Nephron (organoid): ENCODE results near the gene ASPDH.

Experiments
- H3K27ac Mint-ChIP-seq, 3 experiments: 2 replicates each; pipeline ENCODE4 v1.8.0; 2020; ENCODE audit warnings: mixed read lengths in 3 of 3, mild to moderate bottlenecking in 2 of 3, moderate library complexity in 1 of 3
- H3K27me3 Mint-ChIP-seq: 2 replicates; pipeline ENCODE4 v1.8.0; 2021; ENCODE audit warnings: low read depth, mild to moderate bottlenecking, moderate library complexity, mixed read lengths
- H3K36me3 Mint-ChIP-seq: 2 replicates; pipeline ENCODE4 v1.8.0; 2020; ENCODE audit warnings: low read depth, mixed read lengths
- H3K4me1 Mint-ChIP-seq: 2 replicates; pipeline ENCODE4 v1.8.0; 2020; ENCODE audit warnings: mixed read lengths
- H3K4me3 Mint-ChIP-seq, 3 experiments: 2 replicates each; pipeline ENCODE4 v1.8.0; 2020; ENCODE audit warnings: mild to moderate bottlenecking in 3 of 3, mixed read lengths in 3 of 3, moderate library complexity in 2 of 3
- H3K9me3 Mint-ChIP-seq: 2 replicates; pipeline ENCODE4 v1.8.0; 2020; ENCODE audit warnings: mixed read lengths
- TF ChIP-seq, protein P1 (sequence below), 3 experiments: fragments of 200-600 bp; sonication (generic); IDR thresholded peaks; one replicate each; pipeline ENCODE4 v1.5.0; 2021; ENCODE audit warnings: antibody characterized with exemption in 3 of 3; ENCODE audit not compliant: unreplicated experiment in 3 of 3

The ASPDH gene

GRCh38 chr19:50501568-50502475 is 11.9 kb downstream of the ASPDH start:
- H3K27me3 Mint-ChIP-seq: peaks cover 4% of the 10 kb centered on the region
- H3K4me1 Mint-ChIP-seq: peaks cover 4% of the 10 kb centered on the region
- TF ChIP-seq, protein P1, sequence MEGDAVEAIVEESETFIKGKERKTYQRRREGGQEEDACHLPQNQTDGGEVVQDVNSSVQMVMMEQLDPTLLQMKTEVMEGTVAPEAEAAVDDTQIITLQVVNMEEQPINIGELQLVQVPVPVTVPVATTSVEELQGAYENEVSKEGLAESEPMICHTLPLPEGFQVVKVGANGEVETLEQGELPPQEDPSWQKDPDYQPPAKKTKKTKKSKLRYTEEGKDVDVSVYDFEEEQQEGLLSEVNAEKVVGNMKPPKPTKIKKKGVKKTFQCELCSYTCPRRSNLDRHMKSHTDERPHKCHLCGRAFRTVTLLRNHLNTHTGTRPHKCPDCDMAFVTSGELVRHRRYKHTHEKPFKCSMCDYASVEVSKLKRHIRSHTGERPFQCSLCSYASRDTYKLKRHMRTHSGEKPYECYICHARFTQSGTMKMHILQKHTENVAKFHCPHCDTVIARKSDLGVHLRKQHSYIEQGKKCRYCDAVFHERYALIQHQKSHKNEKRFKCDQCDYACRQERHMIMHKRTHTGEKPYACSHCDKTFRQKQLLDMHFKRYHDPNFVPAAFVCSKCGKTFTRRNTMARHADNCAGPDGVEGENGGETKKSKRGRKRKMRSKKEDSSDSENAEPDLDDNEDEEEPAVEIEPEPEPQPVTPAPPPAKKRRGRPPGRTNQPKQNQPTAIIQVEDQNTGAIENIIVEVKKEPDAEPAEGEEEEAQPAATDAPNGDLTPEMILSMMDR (IDR thresholded peaks at IDR 0.05; ENCODE audit: unreplicated experiment in 3 of 3): no peak
- H3K27ac Mint-ChIP-seq: peak overlapping the region in 2 of 3 experiments; percentile 59 to 80
- peak overlapping the region; percentile 37 to 85 (median 80) for H3K4me3 Mint-ChIP-seq
- no peaks in the 10 kb centered on the region for H3K36me3 Mint-ChIP-seq
- H3K9me3 Mint-ChIP-seq: no peaks in the 10 kb centered on the region

DNA sequence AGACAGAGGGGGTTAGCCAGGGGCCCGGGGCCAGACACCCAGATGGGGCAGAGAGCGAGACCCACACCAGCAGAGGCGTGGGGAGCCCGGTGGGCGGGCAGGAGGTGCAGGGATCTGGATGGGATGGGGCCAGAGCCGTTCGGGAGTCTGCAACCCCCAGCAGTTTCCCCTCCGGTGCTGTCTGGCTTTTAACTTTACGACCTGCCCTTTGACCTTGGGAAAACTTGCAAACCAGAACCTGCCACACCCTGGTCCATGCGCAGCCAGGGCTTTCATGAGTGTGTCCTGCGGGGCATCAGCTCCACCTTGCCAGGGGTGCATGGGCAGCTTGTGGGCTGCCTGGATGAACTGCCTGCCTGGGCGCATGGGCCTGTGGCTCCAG is 12.5 kb downstream of the ASPDH start:
- TF ChIP-seq, protein P1 (IDR thresholded peaks at IDR 0.05; ENCODE audit: unreplicated experiment in 3 of 3): no peak
- H3K4me3 Mint-ChIP-seq: peak overlapping the region; percentile 20 to 85 (median 67)

DNA sequence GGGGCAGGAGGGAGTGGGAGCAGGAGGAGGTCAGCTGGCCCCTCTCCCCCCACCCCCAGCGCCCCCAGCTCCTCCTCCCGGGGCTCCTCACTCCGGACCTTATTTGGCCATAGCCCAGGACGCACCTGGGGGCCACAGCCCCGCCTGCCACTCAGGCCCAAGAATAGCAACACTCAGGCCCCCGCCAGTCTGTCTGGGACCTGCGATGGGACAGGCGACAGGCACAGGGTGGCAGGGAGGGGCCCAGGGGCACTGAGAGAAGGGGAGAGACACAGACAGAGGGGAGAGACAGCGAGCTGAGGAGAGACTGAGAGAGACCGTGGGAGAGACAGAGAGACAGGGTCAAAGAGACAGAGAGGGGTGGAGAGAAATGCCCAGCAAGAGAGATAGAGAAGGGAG is 13.0 kb downstream of the ASPDH start:
- H3K36me3 Mint-ChIP-seq: no peaks in the 10 kb centered on the region
- no peaks in the 10 kb centered on the region for H3K9me3 Mint-ChIP-seq
- H3K27ac Mint-ChIP-seq: peak overlapping the region in 2 of 3 experiments; percentile 53 to 86
- peaks cover 4% of the 10 kb centered on the region for H3K4me1 Mint-ChIP-seq
- TF ChIP-seq, protein P1 (IDR thresholded peaks at IDR 0.05; ENCODE audit: unreplicated experiment in 3 of 3): no peak
- H3K4me3 Mint-ChIP-seq: peak overlapping the region; percentile 20 to 85 (median 67)
- peaks cover 9% of the 10 kb centered on the region for H3K27me3 Mint-ChIP-seq

More for the DNA sequence above, 12.5 kb downstream of the ASPDH start:
- peaks cover 6% of the 10 kb centered on the region for H3K27me3 Mint-ChIP-seq
- H3K9me3 Mint-ChIP-seq: no peaks in the 10 kb centered on the region
- peak overlapping the region in 2 of 3 experiments; percentile 53 to 86 for H3K27ac Mint-ChIP-seq
- no peaks in the 10 kb centered on the region for H3K36me3 Mint-ChIP-seq
- H3K4me1 Mint-ChIP-seq: peaks cover 4% of the 10 kb centered on the region

DNA sequence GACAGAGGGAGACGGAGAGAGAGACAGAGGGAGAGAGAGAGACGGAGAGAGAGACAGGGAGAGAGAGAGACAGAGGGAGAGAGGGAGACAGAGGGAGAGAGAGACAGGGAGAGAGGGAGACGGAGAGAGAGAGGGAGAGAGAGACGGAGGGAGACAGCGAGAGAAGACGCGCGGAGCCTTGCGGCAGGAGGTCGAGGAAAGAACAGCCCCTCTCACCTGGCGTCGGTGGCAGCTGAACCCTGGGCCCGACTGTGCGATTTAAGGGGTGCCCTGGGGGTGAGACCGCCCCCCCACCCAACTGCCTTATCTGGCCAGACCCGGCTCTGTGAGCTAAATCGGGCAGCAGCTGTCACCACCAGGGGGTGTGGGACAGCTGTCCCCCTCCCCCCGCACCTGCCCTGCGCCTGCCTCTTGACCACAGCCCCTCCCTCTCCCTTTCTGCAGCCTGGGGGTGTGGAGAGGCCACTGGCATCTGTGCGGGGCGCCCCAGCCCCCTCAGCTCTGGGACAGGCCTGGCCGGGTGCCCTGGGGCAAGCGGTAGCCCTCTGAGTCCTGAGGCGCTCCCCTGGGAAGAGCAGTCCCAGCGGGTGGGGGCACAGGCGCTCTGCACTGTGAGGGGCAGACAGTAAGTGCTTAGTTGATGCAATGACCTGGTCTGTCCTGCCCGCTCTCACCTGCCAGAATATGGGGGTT is 13.5 kb downstream of the ASPDH start:
- Mint-ChIP-seq H3K27ac (no peak overlapping the region), H3K36me3 (no peaks in the 10 kb centered on the region), H3K4me1 (peaks cover 4% of the 10 kb centered on the region), H3K27me3 (peaks cover 12% of the 10 kb centered on the region), H3K9me3 (no peaks in the 10 kb centered on the region), H3K4me3 (no peak overlapping the region)
- TF ChIP-seq, protein P1 (IDR thresholded peaks at IDR 0.05; ENCODE audit: unreplicated experiment in 3 of 3): peak in 1 of 3 experiments; percentile 25

GRCh38 chr19:50498219-50499056 is 15.3 kb downstream of the ASPDH start:
- no peak overlapping the region for H3K27ac Mint-ChIP-seq
- H3K4me1 Mint-ChIP-seq: peaks cover 4% of the 10 kb centered on the region
- peaks cover 18% of the 10 kb centered on the region for H3K27me3 Mint-ChIP-seq
- TF ChIP-seq, protein P1 (IDR thresholded peaks at IDR 0.05; ENCODE audit: unreplicated experiment in 3 of 3): no peak
- H3K9me3 Mint-ChIP-seq: no peaks in the 10 kb centered on the region
- H3K36me3 Mint-ChIP-seq: no peaks in the 10 kb centered on the region
- no peak overlapping the region for H3K4me3 Mint-ChIP-seq
